ENCODE results near the gene NPL.

The NPL gene

GRCh38 chr1:182875889-182876288, 86.3 kb downstream of the NPL start:
- no peak for DNase-seq

- no peak for DNase-seq
Measured at GRCh38 chr1:182877331-182877730, 87.8 kb downstream of the NPL start.

GRCh38 chr1:182877842-182878241, 88.3 kb downstream of the NPL start:
- no peak for DNase-seq

Data from NCI-H187 (cell line).